ENCODE results near the gene TRPC4. TPM values are rescaled to one million over a fixed set of nuclear protein-coding genes. Genes with fewer than 3 reads are reported as not detected.

TRPC4 gene
- total and polyA plus RNA-seq, 2 donors (not counting 3 experiments of a cell fraction or from before 2014, with no cell fraction given): 0.04 to 0.64 TPM

DNA sequence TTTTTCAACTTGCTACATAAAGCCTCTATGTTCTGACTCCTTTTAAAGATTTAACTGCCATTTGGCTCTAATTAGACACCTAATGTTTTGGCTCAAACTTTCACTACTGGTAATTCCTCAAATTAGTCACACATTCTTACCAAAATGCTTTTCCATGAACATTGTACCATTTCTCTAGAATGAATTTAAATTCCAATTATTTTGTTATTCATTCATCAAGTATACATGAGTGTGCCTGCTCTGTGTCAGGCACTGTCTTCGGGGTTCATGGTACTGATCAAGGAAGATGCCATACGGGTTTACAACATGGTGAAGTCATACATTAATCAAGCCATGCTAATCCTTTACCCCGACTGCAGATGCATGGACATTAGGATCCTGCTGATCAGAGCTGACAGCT lies 201.9 kb downstream of the TRPC4 start:
- Histone ChIP-seq H3K27me3 (ENCODE audit: control insufficient read depth in 2 of 2, insufficient read depth in 2 of 2, low read length in 2 of 2) (no peaks in the 10 kb centered on the region), H2AFZ (ENCODE audit: low read depth, low read length) (no peak overlapping the region), H3K36me3 (ENCODE audit: control insufficient read depth in 2 of 2, extremely low read depth in 1 of 2, insufficient read depth in 2 of 2, low read length in 2 of 2) (no peaks in the 10 kb centered on the region), H4K20me1 (replicated peaks; ENCODE audit: control insufficient read depth, extremely low read depth, insufficient read depth, low read length) (no peaks in the 10 kb centered on the region), H3K9ac (replicated peaks; ENCODE audit: extremely low read depth, insufficient read depth, low read length) (no peak overlapping the region), H3K9me1 (replicated peaks; ENCODE audit: control insufficient read depth, extremely low read depth, insufficient read depth, low read length) (no peaks in the 10 kb centered on the region), H3K4me3 (replicated peaks in 1 of 3; ENCODE audit: insufficient read depth in 1 of 3, low read depth in 1 of 3, low read length in 3 of 3) (no peak overlapping the region), H3K4me2 (ENCODE audit: insufficient read depth, low read length) (no peak overlapping the region), H3K79me2 (ENCODE audit: control insufficient read depth, insufficient read depth, low read length) (no peaks in the 10 kb centered on the region), H3K4me1 (ENCODE audit: control insufficient read depth, extremely low read depth, insufficient read depth, low read length) (peaks cover 11% of the 10 kb centered on the region), H3K27ac (ENCODE audit: insufficient read depth, low read depth, low read length) (no peak overlapping the region), H3K9me3 (replicated peaks; ENCODE audit: control insufficient read depth, insufficient read depth, low read length) (no peaks in the 10 kb centered on the region)
- dilution Hi-C loops (cut with MboI; ENCODE audit: extremely low pct_ligation_motif_present, low sequenced_read_pairs): no loop called here
- TF ChIP-seq FOS (IDR thresholded peaks at IDR 0.05; ENCODE audit: borderline replicate concordance, insufficient read depth, low read length) (no peak), GATA2 (IDR thresholded peaks at IDR 0.05; ENCODE audit: insufficient read depth, insufficient read length, low read depth, low read length) (no peak), MAX (IDR thresholded peaks at IDR 0.05; ENCODE audit: insufficient read depth, insufficient read length) (no peak), POLR2AphosphoS5 (IDR thresholded peaks at IDR 0.05; ENCODE audit: insufficient read depth, low read depth, low read length) (no peak), MYC (IDR thresholded peaks at IDR 0.05; ENCODE audit: low read depth, low read length) (no peak), JUN (IDR thresholded peaks at IDR 0.05; ENCODE audit: borderline replicate concordance, insufficient read depth, insufficient read length, low read depth) (no peak), POLR2A (IDR thresholded peaks at IDR 0.05; ENCODE audit: low read depth, low read length) (no peak), EZH2 (IDR thresholded peaks at IDR 0.05; ENCODE audit: borderline replicate concordance, low read depth, low read length, severe bottlenecking) (no peak)
- TF ChIP-seq, protein P1, sequence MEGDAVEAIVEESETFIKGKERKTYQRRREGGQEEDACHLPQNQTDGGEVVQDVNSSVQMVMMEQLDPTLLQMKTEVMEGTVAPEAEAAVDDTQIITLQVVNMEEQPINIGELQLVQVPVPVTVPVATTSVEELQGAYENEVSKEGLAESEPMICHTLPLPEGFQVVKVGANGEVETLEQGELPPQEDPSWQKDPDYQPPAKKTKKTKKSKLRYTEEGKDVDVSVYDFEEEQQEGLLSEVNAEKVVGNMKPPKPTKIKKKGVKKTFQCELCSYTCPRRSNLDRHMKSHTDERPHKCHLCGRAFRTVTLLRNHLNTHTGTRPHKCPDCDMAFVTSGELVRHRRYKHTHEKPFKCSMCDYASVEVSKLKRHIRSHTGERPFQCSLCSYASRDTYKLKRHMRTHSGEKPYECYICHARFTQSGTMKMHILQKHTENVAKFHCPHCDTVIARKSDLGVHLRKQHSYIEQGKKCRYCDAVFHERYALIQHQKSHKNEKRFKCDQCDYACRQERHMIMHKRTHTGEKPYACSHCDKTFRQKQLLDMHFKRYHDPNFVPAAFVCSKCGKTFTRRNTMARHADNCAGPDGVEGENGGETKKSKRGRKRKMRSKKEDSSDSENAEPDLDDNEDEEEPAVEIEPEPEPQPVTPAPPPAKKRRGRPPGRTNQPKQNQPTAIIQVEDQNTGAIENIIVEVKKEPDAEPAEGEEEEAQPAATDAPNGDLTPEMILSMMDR (IDR thresholded peaks at IDR 0.05; ENCODE audit: extremely low read depth in 1 of 2, insufficient read depth in 1 of 2, low read depth in 1 of 2, low read length in 2 of 2): no peak
- POLR2A ChIA-PET: no interaction called here
- no peak for DNase-seq (ENCODE audit: low read depth, low spot score)
- no TSS peak for BruUV-seq (replicated peaks)
- FAIRE-seq: no peak
- CTCF ChIA-PET: no interaction called here
- intact Hi-C loops (cut with micrococcal nuclease): no loop called here

Data from endothelial cell of umbilical vein (primary cell).